ENCODE results near the gene PARP14.
"Not testable (repeated sequence)": the region's sequence is repeated elsewhere in the genome, so short reads cannot be mapped to it uniquely, and the experiment has no call there.

DNA sequence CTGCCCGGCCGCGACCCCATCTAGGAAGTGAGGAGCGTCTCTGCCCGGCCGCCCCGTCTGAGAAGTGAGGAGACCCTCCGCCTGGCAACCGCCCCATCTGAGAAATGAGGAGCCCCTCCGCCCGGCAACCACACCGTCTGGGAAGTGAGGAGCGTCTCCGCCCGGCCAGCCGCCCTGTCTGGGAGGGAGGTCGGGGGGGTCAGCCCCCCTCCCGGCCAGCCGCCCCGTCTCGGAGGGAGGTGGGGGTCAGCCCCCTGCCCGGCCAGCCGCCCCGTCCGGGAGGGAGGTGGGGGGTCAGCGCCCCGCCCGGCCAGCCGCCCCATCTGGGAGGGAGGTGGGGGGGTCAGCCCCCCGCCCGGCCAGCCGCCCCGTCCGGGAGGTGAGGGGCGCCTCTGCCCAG is 66.7 kb downstream of the PARP14 start:
- TF ChIP-seq EZH2 (IDR thresholded peaks at IDR 0.05; ENCODE audit: borderline replicate concordance, insufficient read depth, low read depth, low read length, poor library complexity, severe bottlenecking), result not testable (repeated sequence)
- TF ChIP-seq, protein P1, sequence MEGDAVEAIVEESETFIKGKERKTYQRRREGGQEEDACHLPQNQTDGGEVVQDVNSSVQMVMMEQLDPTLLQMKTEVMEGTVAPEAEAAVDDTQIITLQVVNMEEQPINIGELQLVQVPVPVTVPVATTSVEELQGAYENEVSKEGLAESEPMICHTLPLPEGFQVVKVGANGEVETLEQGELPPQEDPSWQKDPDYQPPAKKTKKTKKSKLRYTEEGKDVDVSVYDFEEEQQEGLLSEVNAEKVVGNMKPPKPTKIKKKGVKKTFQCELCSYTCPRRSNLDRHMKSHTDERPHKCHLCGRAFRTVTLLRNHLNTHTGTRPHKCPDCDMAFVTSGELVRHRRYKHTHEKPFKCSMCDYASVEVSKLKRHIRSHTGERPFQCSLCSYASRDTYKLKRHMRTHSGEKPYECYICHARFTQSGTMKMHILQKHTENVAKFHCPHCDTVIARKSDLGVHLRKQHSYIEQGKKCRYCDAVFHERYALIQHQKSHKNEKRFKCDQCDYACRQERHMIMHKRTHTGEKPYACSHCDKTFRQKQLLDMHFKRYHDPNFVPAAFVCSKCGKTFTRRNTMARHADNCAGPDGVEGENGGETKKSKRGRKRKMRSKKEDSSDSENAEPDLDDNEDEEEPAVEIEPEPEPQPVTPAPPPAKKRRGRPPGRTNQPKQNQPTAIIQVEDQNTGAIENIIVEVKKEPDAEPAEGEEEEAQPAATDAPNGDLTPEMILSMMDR (IDR thresholded peaks at IDR 0.05), result not testable (repeated sequence)
